NCI-H2171 treated with DMSO at 0.1 percent for 48 hours (cell line): ENCODE results near the gene RBM7.
A peak's percentile ranks its signal among the peaks of the same experiment; 100 is the strongest.

Source experiments
- DNase-seq: peaks from one replicate; lab custom pipeline; 2025; lab: John Stamatoyannopoulos, UW

Gene RBM7, protein sequence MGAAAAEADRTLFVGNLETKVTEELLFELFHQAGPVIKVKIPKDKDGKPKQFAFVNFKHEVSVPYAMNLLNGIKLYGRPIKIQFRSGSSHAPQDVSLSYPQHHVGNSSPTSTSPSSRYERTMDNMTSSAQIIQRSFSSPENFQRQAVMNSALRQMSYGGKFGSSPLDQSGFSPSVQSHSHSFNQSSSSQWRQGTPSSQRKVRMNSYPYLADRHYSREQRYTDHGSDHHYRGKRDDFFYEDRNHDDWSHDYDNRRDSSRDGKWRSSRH

DNA sequence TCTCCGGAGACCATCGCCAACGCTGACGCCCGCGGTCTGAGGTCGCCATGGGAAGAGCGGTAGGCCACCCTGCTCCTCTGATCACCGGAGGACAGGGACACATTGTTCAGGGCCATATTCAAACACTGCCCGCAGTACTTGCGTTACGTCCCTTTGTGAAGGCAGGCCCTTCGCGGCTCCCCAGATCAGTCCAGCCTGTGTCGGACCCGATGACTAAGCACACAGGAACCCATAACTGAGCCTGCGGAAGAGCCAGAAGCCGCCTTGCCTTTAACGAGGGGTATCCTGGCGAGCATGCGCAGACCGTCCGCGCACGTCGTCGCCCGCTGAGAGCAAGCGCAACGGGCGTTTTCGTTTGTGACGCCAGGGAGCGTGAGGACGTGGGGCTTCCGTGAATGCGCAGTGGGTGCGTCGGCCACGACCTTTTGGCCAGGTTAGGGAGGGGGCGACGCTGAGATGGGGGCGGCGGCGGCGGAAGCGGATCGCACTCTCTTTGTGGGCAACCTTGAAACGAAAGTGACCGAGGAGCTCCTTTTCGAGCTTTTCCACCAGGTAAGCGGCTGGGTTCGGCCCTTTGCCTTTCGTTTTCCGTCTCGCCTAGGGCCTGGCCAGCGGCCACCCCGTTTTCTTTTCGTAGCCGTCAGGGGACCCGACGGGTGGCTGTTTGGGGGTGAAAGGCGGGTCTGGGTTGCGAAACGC lies at the start of gene RBM7, which contains the start of gene C11orf71:
TSS of gene RBM7 (plus strand) at position 451 of the 699 bp plus-strand sequence. CDS start at position 457, 6 bp downstream.
TSS of gene C11orf71 (minus strand) at position 296 of the 699 bp plus-strand sequence. CDS start at position 116, 180 bp downstream.
- DNase-seq = peak; percentile 95

DNA sequence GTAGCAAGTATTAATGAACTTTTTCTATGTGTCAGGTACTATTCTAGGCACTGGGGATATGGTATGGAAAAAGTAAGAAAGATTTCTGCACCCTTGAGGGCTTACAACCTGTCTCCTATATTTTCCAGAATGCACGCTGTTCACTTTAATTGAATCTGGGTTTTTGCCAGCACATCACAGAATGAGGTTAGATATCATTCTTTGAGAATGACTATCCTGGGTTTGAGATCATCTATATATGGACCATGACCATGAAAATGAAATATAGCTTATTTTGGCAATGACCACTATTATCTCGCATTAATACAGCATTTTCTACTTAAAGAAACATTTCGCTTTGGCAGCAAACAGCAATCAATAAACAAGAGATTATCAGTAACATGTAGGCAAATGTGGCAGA lies 47.0 kb upstream of the RBM7 start:
- no peak for DNase-seq

DNA sequence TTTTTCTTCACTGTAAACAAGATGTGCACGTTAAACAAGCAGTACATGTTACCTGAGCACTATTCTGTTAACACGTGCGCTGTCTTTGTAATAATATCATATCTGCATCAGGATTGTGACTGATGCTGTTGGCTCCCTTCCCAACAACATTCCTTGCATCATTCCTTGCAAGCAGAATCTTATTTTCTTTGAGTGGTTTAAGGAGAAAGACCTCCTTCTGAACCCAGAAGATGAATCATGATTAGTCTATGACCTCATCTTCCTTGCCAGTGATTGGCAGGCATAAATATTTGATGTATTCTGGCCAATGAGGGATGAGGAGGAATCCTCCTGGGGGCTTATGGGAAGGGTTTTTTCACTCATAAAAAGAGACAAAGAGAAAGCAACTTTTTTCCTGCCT lies 46.4 kb upstream of the RBM7 start:
- DNase-seq = no peak

DNA sequence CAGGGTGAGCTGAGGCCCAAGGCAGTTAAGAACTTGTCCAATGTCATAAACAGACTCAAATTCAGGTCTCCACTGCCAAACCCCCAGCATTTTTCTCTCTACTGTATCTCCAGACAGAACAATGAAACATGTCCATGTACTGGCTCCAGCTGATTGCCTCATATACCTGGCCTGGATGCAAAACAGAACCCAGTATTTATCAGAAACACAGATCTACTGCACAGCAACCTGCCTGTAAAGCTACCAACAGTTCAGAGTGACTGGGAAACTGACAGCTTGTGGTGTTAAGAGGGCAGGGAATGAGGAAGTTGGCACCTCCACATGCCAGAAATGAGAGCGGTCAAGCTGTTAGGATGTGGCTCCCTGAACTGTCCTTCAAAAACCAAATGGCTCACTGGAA lies 41.8 kb upstream of the RBM7 start:
- DNase-seq = no peak

DNA sequence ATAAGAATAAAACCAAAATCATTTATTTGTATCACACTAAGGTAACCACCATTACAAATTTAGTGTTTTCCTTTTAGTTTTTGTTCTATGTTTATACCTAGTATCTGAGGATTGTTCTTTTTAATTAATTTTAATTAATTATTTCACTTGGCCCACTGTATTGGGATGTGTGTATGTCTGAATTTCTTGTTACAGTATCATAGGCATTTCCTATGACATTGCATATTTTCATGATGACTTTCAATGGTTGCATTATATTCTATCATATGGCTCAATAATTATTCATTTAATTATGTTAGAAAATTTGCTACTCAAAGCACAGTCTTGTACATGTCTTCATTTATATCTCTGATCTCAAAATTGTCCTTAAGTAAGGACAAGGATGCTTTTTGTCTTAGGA lies 41.1 kb upstream of the RBM7 start:
- no peak for DNase-seq

DNA sequence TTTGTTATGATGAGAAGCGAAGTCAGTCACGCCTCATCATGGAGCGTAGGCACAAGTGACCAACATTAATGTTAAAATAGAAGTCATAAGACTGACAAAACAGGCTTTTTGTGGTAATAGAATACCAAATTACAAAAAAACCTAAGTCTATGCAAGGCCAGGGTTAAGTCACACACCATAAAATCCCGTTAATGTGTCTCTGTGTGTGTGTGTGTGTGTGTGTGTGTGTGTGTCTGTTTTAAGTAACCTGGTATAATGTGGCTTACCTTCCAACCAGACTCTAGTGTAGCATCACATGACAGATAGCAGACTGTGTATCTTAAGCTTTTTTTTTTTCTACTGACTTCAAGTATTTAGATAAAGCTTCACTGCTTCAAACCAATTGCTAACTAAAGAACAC lies 38.1 kb upstream of the RBM7 start:
- no peak for DNase-seq

DNA sequence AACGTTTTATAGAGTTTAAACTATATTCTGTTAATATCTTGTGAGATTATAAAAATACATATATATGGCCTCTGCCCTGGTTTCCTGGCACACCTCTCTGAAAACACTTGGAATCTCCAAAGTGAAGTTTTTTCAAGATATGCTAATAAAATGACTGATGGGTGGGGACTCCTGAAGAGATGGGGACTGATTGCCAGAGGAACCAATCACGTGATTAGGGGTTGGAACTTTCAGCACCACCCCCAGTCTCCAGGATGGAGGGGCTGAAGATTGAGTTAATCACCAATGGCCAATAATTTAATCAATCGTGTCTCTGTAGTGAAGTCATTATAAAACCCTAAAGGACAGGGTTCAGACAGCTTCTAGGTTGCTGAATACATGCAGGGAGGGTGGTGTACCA lies 37.5 kb upstream of the RBM7 start:
- no peak for DNase-seq

DNA sequence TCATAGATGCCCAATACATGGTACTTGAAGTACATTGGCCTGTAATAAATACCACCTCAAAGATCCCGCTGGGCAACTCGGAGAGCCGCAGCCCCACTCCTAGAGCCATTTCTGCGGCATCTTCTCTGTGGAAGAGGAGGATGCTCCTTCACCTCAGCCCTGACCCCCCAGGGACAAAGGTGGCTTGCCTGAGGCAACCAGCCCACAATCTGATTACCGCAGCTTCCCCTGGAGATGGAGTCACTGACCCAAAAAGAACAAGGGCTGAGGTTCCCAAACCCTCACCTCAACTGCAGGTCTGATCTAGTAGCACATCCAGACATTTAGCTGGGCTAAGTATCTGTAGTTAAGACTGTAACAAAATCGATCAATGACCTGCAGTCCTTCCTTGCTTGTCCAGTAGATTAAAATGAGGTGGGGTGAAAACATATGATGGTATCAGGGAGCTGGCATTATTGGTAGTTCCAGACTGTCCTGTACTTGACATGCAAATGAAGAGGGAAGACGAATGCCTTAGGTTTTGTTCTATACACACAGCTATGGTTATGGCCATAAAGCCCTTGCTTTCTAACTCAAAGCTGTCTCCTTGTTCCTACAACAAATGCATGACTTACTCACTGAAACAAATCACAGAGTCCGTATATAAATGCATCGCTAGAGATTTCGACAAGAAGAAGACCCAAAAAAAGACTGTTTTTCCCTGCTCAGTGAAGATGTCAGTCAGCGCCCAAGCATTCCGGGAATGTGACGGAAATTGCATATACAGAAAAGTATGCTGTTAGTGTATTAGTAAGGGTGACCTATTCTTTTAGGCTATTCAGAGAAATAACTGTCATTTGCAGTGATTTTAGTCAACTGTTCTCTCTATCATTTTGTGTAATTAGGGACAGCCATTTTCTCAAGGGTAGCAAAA lies 33.9 kb upstream of the RBM7 start:
- no peak for DNase-seq

DNA sequence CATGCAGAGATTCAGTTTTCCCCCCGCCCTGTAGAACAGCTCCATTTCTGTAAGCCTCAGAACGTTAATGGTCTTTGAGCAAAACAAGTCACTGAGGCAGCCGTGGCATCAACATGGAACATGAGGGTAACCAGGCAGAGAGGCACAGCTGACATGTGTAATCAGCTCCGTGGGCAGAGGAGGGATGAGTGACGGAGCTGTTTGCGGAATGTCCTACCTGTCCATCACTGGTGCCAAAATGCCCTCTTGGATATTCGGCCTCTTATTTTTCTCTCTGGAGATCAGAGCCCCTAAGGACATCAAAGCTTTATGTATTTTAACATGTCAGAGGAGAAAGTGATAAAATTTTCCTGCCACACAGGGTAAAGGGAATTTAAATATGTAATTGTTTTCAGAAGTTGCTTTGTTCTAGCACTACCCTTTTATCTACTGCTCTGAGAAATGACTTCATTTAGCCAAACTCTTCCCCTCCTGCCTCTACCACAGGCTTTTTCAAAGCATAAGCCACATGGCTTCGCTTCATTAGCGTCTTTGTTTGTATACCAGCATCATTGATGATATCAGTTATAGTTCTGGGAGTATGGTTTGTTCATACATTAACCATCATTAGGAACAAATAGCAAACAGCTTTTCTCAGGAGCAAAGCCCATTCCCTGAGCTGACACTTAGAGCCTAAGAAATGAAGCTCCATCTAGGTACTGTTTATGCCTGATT lies 33.1 kb upstream of the RBM7 start:
- no peak for DNase-seq

DNA sequence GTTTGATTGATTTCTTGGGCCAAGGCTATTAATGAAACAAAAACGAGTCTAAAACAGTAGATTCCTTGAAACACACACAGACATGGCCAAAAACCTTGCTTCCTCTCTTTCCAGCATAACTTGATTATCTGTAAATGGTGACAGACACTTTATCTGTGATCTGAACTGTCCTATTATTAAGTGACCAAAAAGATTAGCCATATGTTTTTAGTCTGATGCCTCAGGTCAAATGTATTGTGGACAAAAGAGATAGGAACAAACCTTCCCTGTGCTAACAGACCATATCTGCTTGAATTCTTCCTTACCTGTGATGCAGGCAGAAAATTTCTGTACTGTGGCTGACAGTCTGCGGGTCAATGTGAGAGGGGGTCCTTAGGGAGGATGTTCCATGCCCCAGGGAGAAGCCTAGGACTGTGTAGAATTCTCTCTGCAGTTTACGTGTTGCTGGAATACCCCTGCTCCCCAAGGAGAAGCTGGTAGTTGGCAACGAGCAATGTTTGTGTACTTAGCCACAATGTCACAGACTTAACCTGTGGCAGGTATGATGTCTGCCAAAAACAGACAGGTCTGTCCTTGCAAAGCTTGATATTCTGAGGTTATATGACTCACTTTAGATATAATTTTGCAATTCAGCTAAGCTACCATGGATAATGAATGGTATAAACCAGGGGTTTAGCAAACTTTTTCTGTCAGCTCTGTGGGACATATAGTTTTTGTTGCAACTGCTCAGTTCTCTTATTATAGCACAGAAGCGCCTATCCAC lies 31.4 kb upstream of the RBM7 start:
- DNase-seq = no peak

DNA sequence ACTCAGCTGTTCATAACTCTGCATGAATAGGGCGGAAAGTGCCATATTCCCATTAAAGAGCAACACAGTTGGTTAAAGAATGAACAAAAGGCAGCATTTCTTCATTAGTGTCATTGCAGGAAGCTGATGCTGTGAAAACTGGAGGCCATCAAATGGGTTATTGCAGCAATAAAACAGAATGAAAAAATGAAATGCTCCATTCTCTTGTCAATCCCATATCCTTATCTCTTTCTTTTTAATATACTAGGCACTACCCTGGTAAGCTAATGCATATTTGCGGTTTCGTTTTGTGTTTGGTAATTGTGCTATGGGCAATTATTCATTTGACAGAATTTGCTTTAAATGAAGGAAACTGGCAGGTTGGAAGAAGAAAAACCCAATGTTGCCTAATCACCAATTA lies 25.4 kb upstream of the RBM7 start:
- no peak for DNase-seq

DNA sequence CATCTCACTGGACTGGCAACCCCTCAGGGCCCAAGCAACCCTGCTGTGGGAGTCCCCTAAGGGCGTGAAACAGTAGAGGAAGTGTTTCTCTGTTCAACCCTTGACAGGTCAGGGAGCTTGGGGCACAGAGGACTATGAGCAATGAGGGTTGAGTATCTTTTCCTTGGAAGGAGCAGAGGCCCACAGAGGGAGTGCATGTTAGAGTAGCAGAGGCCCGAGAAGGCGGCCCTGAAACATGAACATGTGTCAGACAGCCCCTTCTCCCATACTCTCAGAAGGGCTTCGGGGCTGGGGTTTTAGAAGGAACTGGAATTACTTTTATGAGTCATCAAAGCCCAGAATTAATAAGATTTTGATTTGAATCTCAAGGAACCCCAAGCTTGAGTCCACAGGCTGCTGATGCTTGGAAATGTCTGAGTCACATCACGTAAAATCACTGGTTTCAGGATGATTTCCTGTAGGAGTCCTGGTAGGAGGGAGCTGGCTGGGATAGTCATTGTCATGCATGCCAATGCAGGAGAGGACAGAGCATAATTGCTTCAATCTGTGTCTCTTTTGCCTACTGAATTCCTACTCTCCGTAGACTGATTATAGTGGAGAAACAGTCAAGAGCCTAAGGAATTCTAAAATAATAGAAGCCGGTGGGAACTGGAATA lies 22.7 kb upstream of the RBM7 start:
- DNase-seq = no peak

DNA sequence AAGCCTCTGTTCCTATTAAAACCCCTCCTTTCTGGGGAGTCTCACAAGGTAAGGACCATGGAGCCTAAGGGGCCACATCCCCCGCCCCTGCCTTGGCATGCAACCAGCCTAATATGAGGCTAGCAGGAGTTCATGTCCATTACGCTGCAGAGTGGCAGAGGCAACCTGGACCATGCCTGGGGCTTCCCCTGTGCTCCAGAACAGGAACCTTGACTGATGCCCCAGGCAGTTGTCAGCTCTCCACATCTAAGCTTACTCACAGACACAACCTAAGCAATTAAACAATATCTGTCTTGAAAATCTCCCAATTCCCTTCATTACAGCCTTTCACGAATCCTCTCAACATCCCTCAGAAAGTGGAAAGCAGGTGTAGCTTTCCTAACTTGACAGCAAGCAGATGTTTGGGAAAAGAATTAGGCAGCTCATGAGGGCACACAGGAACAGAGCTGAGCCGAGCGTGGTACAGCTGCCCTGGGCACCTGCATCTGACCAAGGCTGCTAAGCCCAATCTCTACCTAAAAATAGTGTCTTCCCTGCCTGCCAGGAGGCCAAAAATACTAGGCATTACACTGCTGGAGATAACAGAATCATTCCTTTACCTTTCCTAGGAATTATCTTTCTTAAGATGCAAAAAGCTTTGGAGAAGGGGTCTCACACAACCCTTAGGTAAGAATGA lies 20.9 kb upstream of the RBM7 start:
- DNase-seq = no peak

DNA sequence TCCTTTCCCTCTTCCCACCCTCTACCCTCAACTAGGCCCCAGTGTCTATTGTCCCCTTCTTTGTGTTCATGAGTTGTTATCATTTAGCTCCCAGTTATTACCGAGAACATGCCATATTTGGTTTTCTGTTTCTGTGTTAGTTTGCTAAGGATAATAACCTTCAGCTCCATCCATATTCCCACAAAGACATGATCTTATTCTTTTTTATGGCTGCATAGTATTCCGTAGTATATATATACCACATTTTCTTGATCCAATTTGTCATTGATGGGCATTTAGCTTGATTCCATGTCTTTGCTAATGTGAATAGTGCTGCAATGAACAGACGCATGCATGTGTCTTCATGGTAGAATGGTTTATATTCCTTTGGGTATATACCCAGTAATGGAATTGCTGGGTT lies 18.0 kb upstream of the RBM7 start:
- DNase-seq = no peak

DNA sequence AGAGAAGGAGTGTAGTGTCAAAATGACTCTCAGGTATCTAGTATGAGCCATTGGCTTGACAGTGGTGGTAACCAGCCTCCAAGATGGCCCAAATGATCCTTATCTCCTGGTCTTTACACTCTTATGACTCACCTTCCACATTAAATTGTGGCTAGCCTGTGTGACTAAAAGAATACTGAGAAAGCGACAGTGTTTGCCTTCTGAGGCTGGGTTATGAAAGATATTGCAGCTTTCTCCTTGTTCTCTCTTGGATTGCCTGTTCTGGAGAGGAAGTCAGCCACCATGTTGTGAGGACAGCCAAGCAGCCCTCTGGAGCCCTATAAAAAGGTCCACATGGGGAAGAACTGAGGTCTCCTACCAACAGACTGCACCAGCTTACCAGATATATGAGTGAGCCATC lies 16.0 kb upstream of the RBM7 start:
- no peak for DNase-seq

DNA sequence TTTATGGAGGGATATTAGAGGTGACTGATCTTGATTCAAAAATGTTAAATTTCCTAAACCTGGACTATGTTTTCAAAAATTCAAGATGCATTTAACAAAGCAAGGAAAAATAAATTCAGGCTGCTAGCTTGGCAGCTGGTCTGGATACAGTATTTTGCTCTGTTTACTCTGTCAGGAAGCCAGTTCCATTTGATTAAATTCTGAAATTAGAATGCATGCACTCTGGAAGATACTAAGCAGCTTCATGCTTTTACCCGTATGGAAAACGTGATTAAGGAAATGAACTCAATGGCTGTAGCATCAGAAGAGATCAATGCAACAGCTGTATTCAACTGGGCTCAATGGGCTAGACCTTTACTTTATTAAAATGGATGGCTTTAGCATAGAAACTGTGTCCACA lies 14.3 kb upstream of the RBM7 start:
- no peak for DNase-seq

DNA sequence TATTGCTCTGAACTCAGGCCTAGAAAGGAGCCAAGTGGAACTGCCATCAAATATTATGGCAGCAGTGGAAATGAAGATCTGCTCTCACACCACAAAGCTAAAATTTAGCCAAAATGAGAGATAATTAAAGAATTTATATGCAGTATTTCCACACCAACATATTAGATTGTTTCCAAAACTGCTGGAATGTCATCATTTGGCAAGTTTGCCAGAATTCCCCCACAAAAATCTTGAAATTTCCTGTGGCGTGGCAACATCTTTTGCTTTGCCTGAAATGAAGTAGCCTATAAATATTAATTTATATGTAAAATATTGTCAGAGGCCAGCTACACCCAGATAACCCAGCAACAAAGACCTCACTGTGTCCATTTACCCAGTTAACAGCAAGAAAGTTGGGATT lies 13.9 kb upstream of the RBM7 start:
- no peak for DNase-seq

DNA sequence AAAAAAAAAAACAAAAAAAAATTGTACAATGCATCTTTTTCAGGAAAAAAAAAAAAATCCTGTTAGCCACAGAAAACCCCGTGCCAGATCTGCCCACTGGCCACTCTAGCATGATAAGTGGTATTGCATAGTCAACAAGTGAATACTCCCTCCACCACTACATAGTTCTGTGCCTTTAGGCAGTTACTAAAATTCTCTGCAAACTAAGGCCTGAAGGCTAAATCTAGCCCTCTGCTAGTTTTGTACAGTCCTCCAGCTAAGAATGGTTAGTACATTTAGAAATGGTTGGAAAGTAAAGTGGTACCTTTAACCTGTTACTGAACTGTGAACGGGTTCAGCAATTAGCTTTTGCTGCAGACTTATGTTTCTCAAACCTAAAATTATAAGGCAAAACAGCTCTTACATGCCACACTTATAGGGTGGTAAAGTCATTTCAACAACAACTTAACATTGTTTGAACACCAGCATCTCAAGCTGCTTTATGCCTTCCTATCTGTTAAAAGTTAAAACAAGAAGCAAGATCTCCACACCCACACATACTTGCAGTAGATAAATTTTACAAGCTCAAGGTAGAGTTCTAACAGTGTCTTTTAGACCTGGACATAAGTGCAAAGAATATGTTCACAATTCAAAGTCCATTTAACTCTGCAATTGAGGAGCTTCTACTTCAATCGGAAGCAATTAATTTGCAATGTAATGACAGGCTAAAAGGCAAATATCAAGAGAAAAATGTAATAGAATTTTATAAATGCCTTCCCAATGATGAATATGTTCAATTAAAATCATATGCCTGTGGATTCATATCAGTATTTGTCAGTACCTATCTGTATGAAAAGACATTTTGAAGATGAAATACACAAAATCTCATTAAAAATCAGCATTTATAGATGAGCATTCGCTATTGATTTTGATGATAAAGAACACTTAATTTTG lies 7.5 kb upstream of the RBM7 start:
- DNase-seq = no peak

DNA sequence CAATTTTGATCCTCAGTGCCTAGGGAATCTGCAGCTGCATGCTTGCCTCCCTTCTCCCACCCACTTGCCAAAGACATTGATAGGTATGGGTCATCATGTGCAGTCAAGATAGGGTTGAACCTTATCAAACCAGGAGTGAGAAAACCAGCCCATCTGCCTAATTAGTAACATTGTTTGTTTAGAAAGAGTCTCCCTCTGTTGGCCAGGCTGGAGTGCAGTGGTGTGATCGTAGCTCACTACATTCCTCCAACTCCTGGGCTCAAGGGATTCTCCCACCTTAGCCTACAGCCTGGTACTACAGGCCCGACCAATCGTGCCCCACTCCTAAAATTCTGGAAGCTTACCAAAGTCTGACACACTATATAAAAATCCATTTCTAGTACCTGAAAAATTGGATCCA lies 4.7 kb upstream of the RBM7 start:
- peak; percentile 2 for DNase-seq
